OCI-LY1 (cell line): ENCODE measurements around the gene LIN9.

ENCODE experiments used
- CTCF ChIP-seq: fragments of 200-600 bp; sonication (generic), shearing (Covaris generic); IDR thresholded peaks from 2 replicates; pipeline ENCODE4 v1.5.1; 2017; ENCODE audit warnings: mild to moderate bottlenecking, antibody characterized with exemption, low read length, moderate library complexity, mixed read lengths
- EZH2 ChIP-seq: fragments of 200-600 bp; sonication (generic), shearing (Covaris generic); IDR thresholded peaks from 2 replicates; pipeline ENCODE4 v1.8.0; 2017; ENCODE audit warnings: borderline replicate concordance, mixed run types, mild to moderate bottlenecking, antibody characterized with exemption, low read length, moderate library complexity, mixed read lengths

GRCh38 chr1:226281058-226281457, 27.9 kb downstream of the LIN9 start:
- TF ChIP-seq CTCF: no peak
- TF ChIP-seq EZH2: no peak
